Measurements from ENCODE around the gene DNAAF5.

The DNAAF5 gene

DNA sequence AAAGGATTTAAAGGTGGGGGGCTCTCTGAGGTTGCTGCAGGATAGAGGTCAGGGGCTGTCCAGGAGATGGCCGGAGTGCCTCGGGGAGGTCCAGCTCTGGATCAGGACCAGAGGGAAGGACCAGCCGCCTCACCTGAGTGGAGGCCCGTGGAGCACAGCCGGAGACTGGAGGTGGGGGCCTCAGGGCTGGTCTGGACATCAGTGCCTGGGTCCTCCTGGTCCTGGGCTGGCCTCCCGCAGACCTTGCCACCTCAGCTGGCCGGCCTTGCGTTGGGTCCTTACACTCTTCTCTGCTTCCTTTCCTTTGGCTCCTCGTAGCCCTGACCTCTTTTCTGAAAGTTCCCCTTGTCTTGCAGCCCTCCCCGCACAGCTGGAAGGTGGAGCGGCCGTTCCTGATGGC lies 107.8 kb downstream of the DNAAF5 start:
- DNase-seq (ENCODE audit: low read depth): no peak

DNA sequence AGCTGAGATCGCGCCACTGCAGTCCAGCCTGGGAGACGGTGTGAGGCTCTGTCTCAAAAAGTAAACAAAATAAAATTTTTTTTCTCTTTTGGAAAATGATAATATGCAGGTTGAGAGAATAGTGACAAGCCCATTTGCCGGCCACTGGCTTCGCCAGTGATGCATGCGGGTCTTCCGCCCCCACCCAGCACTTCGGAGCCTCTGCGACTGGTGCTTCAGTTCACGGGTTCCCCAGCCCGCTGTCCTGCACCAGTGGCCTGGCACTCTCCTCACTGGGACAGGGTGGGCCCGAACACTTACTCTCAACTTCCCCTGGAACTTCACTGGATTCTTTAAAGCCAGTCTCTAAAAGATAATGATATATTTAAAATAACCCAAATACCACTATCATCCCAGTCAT lies 108.5 kb downstream of the DNAAF5 start:
- no peak for DNase-seq (ENCODE audit: low read depth)

DNA sequence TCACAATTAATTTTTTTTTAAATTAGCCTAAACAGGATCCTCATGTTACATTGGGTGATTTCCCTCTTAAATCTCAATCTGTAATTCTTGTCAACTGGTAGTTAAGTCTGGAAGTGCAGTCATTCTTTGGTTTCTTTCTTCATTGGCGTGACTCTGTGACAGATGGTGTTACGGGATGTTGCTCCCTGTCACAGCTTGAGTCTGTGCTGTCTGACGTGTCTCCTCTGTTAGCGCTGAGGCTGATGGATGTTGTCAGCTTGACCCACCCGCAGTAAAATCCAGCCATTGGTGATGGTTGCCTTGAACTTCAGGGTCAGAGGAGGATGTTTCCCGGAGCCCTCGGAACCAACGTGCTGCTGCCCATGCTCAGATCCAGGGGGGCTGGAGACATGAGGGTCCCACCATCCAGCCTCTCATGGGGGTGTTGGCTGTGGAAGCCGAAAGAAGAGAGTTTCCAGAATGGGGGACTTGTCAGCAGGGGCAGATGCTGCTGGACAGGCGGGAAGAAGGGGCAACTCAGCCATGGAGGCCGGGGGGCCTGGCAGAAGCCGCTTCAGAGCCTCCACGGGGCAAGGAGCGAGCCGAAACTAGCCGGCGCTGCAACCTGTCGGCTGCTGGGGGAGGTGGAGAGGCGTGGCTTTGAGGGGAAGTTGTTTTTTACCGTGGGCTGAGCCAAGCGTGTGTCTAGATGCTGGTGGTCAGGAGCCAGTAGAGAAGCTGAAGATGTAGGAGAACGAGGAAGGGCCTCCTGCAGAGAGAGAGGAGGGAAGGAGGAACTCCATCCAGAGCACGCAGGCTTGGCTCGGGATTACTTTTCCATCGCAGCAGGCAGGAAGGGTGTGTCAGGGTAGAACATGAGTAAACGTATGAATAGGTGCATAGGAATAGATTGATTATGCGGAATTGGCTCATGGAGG lies 109.2 kb downstream of the DNAAF5 start:
- no peak for DNase-seq (ENCODE audit: low read depth)

All from T-helper 22 cell (primary cell).